Right forelimb (tissue), 1 donor: ENCODE results near the gene PTPN23.

ENCODE experiments used
- DNase-seq: peaks from one replicate; pipeline ENCODE4 v3.0.0-alpha.2; 2018

Gene PTPN23

DNA sequence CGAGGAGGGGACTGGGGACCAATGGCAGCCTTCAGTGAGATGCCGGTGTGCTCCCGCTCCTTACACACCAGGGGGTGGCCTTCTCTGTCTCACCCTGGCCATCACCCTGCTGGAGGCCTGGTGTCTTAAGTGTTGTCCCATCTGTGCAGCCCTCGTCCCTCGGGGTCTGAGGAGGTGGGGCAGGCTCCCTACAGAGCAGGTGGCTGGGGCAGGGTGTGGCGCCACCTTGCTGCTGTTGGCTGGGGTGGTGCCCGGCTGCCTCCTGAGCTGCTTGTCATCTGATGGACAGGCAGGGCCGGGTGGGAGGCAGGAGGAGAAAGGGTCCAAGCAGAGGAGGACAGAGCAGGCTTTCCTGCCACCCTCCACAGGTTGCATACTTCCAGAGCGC, 25.9 kb downstream of the PTPN23 start:
- no peak for DNase-seq

GRCh38 chr3:47407237-47407636, 26.4 kb downstream of the PTPN23 start:
- DNase-seq, result no peak

GRCh38 chr3:47407896-47408838, 27.3 kb downstream of the PTPN23 start:
- DNase-seq, result no peak

DNA sequence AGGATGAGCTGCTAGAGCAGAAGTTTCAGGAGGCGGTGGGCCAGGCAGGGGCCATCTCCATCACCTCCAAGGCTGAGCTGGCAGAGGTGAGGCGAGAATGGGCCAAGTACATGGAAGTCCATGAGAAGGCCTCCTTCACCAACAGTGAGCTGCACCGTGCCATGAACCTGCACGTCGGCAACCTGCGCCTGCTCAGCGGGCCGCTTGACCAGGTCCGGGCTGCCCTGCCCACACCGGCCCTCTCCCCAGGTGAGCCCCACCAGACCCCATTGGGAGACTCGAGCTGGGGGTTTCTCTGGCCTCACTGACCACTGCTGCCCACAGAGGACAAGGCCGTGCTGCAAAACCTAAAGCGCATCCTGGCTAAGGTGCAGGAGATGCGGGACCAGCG, 28.0 kb downstream of the PTPN23 start:
- DNase-seq, result no peak

- DNase-seq, result no peak
Observed at GRCh38 chr3:47409284-47409683, 28.5 kb downstream of the PTPN23 start.

DNA sequence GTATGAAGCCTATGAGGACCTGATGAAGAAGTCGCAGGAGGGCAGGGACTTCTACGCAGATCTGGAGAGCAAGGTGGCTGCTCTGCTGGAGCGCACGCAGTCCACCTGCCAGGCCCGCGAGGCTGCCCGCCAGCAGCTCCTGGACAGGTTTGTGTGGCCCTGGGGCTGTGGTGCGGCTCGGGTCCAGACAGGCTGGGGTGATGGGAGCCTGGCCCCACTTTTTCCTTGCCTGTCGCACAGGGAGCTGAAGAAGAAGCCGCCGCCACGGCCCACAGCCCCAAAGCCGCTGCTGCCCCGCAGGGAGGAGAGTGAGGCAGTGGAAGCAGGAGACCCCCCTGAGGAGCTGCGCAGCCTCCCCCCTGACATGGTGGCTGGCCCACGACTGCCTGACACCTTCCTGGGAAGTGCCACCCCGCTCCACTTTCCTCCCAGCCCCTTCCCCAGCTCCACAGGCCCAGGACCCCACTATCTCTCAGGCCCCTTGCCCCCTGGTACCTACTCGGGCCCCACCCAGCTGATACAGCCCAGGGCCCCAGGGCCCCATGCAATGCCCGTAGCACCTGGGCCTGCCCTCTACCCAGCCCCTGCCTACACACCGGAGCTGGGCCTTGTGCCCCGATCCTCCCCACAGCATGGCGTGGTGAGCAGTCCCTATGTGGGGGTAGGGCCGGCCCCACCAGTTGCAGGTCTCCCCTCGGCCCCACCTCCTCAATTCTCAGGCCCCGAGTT, 29.0 kb downstream of the PTPN23 start:
- no peak for DNase-seq

GRCh38 chr3:47410417-47410720, 29.5 kb downstream of the PTPN23 start:
- no peak for DNase-seq

DNA sequence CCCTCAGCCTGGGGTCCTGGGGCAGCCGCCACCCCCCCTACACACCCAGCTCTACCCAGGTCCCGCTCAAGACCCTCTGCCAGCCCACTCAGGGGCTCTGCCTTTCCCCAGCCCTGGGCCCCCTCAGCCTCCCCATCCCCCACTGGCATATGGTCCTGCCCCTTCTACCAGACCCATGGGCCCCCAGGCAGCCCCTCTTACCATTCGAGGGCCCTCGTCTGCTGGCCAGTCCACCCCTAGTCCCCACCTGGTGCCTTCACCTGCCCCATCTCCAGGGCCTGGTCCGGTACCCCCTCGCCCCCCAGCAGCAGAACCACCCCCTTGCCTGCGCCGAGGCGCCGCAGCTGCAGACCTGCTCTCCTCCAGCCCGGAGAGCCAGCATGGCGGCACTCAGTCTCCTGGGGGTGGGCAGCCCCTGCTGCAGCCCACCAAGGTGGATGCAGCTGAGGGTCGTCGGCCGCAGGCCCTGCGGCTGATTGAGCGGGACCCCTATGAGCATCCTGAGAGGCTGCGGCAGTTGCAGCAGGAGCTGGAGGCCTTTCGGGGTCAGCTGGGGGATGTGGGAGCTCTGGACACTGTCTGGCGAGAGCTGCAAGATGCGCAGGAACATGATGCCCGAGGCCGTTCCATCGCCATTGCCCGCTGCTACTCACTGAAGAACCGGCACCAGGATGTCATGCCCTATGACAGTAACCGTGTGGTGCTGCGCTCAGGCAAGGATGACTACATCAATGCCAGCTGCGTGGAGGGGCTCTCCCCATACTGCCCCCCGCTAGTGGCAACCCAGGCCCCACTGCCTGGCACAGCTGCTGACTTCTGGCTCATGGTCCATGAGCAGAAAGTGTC, 30.2 kb downstream of the PTPN23 start:
- DNase-seq, result no peak

DNA sequence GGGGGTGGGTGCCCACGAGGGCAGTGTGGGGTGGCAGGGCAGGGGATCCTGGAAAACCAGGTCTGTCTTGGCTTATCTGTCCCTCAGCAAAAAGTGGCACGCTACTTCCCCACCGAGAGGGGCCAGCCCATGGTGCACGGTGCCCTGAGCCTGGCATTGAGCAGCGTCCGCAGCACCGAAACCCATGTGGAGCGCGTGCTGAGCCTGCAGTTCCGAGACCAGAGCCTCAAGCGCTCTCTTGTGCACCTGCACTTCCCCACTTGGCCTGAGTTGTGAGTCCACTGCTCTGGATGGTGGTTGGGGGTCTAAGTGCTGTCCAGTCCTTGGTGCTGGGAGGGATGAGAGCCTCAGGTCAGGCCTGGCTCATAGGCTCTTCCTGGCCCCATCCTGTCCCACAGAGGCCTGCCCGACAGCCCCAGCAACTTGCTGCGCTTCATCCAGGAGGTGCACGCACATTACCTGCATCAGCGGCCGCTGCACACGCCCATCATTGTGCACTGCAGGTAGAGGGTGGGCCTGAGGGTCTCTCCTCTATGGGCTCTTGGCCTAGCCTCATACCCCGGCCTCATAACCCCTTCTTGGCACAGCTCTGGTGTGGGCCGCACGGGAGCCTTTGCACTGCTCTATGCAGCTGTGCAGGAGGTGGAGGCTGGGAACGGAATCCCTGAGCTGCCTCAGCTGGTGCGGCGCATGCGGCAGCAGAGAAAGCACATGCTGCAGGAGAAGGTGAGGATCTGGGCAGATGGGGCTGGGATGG, 31.1 kb downstream of the PTPN23 start:
- no peak for DNase-seq

DNA sequence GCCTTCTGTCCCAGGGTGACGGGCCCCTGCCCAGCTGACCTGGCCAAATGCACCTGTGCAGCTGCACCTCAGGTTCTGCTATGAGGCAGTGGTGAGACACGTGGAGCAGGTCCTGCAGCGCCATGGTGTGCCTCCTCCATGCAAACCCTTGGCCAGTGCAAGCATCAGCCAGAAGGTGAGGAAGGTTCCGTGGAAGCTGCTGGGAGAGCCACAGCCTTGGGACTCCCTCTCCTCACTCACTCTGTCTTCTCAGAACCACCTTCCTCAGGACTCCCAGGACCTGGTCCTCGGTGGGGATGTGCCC, 31.6 kb downstream of the PTPN23 start:
- DNase-seq, result no peak

- DNase-seq, result no peak
Observed at GRCh38 chr3:47412842-47413520, 32.2 kb downstream of the PTPN23 start.

- DNase-seq, result no peak
Observed at GRCh38 chr3:47413751-47414150, 32.9 kb downstream of the PTPN23 start.

DNA sequence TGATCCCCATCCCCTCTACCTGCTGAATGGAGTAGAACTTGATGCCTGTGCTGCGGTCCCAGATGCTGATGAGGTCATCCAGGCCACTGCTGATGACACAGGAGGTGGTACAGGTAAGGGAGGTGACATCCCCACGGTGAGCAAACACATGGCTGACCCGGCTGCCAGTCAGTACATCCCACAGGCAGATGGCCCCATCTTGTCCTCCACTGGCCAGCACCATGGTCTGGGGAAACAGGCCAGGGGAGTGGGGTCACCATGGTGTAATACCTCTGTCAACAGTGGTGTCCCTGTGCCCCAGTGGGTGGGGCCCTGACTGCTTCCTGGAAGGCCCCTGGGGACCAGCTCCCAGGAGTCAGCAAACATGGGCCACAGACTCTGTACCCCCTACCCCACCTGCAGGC, 33.3 kb downstream of the PTPN23 start:
- DNase-seq, result no peak

GRCh38 chr3:47414666-47415587, 34.1 kb downstream of the PTPN23 start:
- DNase-seq, result no peak

- no peak for DNase-seq
Observed at GRCh38 chr3:47416041-47416440, 35.2 kb downstream of the PTPN23 start.

- no peak for DNase-seq
Observed at GRCh38 chr3:47418167-47419082, 37.6 kb downstream of the PTPN23 start.

- DNase-seq, result no peak
Observed at GRCh38 chr3:47419083-47420043, 38.5 kb downstream of the PTPN23 start.

- no peak for DNase-seq
Observed at GRCh38 chr3:47420044-47420430, 39.2 kb downstream of the PTPN23 start.
